ENCODE results near the gene GIT1.

- TF ChIP-seq CTCF (IDR thresholded peaks at IDR 0.05) (no peak), EP300 (IDR thresholded peaks at IDR 0.05; ENCODE audit: low read depth) (no peak)
Measured at GRCh38 chr17:29625037-29625750, 35.7 kb upstream of the GIT1 start.

Measured in transverse colon (tissue), 3 donors.